Body of pancreas (tissue), 4 donors: ENCODE data around the gene GRK3.
"Not testable (repeated sequence)": the region's sequence is repeated elsewhere in the genome, so short reads cannot be mapped to it uniquely, and the experiment has no call there.

ENCODE experiments used
- POLR2A ChIP-seq, 3 donors: fragments of 450-650 bp; IDR thresholded peaks; one replicate each; pipeline ENCODE4 v1.6.1; 2016; ENCODE audit warnings: antibody characterized with exemption in 3 of 3, mild to moderate bottlenecking in 2 of 3
- TF ChIP-seq, protein P1 (sequence below), 7 experiments: fragments of 450-650 bp in 4 of 7; fragments of 200-600 bp in 3 of 7; sonication (generic) in 3 of 7; IDR thresholded peaks; one replicate each; pipeline ENCODE4 v1.5.1; 2016 to 2019; ENCODE audit warnings: antibody characterized with exemption in 7 of 7

- TF ChIP-seq, protein P1, sequence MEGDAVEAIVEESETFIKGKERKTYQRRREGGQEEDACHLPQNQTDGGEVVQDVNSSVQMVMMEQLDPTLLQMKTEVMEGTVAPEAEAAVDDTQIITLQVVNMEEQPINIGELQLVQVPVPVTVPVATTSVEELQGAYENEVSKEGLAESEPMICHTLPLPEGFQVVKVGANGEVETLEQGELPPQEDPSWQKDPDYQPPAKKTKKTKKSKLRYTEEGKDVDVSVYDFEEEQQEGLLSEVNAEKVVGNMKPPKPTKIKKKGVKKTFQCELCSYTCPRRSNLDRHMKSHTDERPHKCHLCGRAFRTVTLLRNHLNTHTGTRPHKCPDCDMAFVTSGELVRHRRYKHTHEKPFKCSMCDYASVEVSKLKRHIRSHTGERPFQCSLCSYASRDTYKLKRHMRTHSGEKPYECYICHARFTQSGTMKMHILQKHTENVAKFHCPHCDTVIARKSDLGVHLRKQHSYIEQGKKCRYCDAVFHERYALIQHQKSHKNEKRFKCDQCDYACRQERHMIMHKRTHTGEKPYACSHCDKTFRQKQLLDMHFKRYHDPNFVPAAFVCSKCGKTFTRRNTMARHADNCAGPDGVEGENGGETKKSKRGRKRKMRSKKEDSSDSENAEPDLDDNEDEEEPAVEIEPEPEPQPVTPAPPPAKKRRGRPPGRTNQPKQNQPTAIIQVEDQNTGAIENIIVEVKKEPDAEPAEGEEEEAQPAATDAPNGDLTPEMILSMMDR (IDR thresholded peaks at IDR 0.05): not testable (repeated sequence)
- TF ChIP-seq POLR2A (IDR thresholded peaks at IDR 0.05): not testable (repeated sequence)
Measured at GRCh38 chr22:25605565-25605964, 41.1 kb downstream of the GRK3 start.
